NCI-H1048 (cell line): ENCODE measurements around the gene MTA1.

Experiments used
- DNase-seq: peaks from one replicate; lab custom pipeline; 2025; lab: John Stamatoyannopoulos, UW

The MTA1 gene

DNA sequence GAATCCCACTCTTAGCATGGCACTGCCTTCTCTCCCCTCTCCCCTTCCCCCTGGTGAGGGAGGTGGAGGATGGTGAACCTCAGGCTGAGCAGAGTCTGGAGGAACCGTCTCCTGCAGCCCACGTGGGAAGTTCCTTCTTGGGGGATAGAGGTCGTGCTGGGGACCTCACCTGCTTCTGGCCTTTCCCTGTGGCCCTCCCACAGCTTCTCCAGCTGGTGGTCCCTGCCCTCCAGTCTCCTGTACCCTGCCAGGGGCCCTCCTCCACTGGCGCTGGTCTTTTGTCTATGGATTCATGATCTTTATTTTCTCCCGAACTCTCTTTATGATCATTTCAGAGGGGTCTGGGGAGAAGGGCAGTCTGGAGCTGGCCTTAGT lies 9.0 kb upstream of the MTA1 start:
- no peak for DNase-seq

DNA sequence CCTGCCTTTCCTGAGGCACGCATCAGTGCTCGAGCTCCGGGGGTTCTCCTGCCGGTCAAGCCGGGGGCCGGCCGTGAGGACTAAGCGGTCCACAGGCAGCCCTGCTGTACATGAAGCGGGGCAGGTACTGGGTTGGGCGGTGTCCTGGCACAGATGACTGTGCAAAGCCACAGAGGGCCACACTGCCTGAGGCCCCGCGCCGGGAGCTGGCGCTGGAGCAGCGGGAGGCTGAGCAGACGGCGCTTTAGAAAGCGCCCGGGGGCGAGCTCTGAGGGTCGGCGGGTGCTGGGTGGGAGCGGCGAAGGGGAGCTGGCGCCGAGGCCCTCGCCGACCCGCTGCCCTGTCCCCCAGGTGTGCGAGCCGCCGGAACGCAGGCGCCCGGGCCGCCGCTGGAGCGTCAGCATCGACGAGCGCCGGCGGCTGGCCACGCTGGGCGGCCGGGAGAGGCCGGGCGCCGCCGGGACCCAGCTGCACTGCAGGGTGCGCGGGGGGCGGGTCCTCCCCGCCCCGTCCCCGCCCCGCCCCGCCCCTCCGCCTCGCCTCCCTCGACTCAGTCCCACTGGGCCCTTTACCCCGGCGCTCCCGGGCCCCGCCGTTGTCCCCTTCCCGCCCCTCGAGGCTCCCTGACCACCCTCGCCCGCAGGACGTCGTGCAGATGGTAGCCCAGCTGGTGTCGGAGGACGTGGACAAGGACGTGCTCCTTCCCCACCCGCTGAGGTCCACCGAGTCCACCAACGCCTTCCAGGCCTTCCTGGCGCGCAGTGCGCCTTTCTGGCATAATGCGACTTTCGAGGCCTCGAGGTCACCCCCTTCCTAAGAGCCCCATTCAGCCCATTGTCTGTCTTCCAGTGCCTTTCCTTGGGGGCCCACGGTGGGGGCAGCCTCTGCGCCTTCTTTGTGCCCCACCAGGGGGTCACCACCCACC lies 8.3 kb upstream of the MTA1 start:
- no peak for DNase-seq

DNA sequence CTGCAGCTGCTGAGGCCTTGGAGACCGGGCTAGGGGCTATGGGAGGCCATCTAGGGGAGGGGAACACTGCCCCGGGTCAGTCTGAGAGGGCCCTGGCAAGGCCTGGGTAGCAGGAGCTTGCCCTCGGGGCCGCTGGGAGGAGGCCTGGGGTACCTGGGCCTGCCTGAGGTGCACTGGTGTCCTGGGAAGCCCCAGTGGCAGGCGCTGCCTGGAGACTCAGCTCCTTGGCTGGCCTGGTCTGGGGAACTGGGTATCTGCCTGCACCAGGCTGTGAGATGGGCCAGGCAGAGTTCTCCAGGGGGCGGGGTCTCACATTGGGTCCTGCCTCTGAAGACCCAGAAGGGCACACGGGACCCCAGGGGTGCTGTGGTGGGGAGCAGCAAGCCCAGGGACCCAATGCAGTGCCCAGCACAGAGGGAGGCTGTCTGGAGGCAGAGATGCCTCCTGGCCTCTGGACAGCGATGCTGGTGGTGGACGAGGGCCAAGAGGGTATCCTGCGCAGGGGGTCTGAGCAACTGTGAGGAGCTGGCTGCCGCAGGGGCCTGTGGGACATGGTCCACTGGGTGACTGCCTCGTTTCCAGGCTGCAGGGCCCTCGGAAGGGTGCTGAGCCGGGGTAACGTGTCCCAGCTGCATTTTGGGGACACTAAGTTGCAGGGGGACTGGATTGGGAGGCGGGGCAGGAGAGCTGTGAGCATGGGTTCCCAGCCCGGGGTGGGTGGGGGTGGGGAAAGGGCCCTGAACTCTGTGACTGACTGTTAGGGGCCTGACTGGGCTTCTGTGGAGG lies 7.4 kb upstream of the MTA1 start:
- no peak for DNase-seq

DNA sequence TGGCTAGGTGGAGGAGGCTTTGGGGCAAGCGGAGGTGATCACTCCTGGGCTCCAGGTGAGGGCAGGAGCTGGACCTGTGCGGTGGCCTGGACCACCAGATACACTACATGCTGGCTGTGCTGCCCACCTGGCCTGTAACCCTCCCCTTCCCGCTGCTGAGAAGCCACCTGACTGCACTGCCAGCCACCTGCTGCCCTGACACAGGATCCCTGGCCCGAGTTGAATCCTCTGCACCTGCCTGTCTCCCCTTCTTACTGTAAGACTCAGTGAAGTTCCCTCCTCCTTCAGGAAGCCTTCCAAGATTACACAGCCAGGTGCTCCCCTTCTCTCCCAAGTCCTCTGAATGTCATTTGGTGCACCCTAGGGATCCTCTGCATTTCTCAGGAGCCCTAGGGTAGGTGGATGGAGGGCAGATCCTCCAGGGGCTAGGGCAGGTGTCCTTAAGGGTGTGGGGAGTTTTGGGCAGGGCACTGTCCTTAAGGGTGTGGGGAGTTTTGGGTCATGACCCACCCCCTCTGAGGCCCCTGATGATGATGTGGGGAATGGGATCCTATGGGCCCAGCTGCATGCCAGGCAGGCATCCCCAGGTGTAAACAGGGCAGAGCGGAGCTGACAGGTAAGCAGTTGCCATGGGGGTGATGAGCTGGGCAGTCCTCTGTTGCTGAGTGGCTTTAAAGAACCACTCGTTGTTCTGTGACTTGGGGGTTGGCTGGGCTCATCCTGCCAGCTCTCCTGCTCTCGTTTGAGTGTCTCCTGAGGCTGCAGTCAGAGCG lies 6.7 kb upstream of the MTA1 start:
- no peak for DNase-seq

DNA sequence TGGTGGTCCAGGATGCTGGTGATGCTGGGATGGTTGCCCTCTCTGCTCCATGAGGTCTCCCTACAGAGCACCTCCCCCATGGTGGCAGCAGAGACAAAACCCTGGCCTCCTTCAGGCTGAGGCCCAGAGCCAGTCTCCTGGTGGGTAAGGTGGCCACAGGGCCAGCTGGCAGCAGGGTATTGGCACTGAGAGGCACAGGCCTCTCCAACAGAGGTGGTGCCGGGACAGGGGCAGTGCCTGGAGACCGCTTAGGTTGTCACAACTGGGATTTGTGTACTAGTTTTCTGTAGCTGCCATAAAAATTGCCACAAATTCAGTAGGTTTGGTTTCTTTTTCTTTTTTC lies 6.1 kb upstream of the MTA1 start:
- DNase-seq, result no peak

DNA sequence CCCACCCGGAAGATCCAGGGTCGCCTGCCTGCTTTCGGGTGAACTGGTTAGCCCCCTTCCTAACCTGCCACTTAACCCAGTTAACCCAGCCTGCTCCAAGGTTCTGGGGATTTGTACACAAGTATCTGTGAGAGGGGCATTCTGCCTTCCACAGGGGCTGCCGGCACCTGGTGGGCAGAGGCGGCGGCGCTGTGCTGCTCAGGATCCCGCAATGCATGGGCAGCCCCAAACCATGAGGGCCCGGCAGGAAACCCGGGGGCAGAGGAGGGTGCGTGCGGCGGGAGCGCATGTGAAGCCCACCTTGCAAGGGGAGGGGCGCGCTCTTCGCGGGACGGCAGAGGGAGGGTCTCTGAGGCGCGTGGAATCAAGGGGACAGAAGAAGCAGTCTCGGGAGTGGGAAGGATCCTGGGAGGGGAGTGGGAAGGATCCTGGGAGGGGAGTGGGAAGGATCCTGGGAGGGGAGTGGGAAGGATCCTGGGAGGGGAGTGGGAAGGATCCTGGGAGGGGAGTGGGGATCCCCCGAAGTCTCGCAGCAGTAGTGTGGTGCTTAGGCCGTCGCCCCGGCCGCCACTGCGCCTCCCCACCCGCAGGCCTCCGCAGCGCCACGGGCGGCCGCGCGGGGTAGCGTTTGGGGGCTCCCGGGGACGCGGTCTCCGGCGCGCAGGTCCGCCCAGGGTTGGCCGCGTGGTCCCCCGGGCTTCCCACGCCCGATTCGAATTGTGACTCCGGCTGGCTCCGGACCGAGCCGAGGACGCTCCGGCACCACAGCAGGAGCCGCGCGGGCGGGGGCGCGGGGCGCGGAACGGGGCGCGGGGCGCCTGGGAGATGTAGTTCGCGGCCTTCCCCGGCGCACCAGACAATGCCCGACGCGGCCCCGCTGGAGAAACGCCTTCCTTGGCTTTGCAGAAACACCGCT lies 4.9 kb upstream of the MTA1 start:
- DNase-seq, result peak; percentile 12

DNA sequence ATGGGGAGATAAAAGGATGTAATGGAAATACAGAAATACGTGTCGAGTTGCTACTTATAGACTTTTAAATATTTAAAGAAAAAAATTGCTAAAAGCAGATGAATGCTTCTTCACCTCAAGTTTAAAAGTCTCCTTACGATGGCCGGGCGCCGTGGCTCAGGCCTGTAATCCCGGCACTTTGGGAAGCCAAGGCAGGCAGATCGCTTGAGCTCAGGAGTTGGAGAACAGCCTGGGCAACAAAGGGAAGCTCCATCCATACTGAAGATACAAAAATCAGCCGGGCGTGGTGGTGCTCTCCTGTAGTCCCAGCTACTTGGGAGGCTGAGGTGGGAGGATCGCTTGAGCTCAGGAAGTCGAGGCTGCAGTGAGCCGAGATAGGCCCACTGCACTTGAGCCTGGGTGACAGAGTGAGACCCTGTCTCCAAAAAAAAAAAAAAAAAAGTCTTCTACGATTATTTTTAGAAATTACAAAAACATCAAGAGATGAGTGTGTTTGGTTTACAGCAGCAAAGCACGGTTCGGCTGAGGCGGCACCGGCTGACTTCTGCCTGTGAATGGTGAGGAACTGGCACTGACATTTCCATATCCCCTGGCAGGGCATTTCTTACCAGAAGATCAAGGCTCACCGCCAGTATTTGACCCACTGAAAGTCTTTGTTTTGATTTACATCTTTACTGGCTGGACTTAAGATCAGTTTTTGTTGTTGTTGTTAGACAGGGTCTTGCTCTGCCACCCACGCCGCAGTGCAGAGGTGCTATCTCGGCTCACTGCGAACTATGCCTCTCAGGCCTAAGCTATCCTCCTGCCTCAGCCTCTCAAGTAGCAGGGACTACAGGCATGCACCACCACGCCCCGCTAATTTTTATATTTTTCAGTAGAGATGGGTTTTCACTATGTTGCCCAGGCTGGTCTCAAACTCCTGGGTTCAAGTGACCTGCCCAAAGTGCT lies 3.9 kb upstream of the MTA1 start:
- no peak for DNase-seq

DNA sequence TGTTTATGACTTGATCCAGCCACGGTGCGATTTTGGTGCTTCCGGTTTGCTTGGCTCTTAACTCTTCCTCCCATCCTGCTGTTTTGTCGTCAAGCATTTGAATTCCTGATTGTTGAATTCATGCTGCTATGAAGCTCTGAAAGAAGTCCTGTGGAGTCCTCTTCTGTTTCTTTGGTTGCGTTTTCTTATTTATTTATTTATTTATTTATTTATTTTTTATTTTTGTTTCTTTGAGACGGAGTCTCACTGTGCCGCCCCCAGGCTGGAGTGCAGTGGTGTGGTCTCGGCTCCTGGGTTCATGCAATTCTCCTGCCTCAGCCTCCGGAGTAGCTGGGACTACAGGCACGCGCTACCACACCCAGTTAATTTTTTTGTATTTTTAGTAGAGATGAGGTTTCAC lies 3.0 kb upstream of the MTA1 start:
- no peak for DNase-seq

DNA sequence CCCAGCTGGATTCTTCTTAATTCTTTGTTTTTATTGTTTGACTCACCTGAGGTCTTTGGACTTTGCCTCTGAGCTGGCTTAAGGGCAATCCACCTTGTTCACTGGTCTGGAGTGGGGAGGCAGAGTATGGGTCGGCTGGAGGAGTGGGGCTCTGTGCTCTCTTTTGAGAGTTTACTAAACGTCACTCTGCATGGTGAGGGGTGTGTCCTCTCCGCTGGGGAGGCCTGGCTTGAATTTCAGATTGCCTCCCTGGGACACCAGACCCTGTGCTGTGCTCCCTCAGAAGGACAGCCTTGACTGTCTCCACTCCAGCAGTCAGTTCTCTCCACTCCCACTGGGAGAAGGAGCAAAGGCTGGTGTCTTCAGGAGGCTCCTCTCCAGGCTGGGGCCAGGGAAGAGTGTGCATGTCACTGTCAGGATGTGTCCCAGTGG lies 1.9 kb upstream of the MTA1 start:
- no peak for DNase-seq

DNA sequence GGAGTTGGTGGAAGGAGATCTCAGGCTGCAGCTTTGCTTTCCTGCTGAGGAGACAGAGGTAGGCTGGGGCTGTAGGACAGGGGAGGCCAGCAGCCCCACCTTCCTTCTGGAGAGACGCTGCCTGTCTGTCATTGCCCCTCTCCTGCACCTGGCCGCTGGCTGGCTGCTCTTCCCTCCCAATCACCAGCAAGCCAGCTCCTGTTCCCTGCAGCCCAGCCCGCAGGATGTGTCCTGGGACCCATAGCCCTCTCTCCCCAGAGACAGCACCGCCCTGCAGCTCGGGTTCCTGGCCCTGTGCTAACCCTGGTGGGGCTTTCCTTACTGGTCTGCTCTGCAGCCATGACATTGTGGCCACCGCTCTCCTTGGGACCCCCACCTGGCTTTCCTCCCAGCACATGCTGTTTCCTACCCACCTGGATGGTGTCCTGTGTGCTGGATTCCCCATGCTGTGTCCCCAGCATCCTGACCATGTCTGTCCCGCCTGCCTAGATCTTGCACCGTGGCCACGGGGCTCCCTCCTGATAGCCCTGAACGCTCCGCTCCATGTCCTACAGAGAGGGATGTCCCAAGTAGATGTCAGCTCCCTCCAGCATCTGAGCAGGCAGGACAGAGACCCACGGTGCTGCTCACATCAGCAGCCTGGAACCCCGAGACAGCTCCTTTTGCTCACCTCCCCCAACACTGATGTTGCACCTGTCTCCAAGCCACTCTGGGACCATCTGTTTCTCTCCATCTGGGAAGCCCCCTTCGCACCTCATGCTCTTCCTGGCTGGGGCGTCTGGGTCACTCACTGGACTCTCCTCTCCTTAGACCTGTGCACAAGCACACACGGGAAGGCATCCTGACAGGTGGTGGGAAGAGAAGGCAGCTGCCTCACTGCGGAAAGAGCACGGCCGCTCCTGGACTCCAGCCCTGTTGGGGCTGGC lies 1.1 kb upstream of the MTA1 start:
- no peak for DNase-seq

DNA sequence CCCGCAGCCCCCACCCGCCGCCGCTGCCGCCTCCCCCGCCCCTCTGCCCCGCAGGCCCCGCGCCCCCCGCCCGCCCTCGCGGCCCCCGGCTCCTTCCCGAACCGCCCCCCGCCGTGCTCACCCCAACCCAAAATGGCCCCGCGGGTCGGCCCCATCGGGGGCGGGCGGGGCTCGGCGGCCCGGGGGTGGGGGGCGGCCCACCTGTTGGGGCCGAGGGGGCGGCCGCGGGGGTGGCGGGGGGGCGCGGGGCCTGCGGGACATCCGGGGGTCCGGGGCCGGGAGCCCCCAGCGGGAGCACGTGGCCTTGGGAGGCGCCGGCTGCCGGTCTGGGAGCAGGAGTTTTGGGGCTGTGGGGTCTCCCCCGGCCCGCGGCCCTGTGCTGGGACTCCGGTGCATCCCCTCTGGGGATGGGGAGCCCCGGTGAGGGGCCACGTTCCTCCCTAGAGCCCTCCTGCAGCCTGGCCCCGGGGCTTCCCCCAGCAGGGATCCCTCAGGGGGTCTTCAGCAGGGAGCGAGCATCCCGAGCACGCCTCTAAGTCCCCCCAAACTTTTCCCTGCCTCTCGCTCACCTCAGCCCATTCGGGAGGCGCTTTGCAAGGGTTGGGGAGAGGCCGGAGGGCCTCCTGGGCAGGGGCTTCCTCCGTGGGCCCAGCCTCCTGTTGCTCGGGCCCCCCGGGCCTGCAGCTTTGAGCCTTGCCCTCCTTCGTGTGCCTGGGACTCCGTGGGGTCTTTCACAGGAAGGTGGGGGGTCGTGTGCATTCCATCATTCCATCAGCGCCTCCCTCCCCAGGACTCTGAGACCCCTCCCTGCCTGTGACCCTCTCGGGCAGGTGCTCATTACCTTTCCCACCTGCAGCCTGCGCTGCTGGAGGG lies 710 bp downstream of the MTA1 start:
- no peak for DNase-seq

DNA sequence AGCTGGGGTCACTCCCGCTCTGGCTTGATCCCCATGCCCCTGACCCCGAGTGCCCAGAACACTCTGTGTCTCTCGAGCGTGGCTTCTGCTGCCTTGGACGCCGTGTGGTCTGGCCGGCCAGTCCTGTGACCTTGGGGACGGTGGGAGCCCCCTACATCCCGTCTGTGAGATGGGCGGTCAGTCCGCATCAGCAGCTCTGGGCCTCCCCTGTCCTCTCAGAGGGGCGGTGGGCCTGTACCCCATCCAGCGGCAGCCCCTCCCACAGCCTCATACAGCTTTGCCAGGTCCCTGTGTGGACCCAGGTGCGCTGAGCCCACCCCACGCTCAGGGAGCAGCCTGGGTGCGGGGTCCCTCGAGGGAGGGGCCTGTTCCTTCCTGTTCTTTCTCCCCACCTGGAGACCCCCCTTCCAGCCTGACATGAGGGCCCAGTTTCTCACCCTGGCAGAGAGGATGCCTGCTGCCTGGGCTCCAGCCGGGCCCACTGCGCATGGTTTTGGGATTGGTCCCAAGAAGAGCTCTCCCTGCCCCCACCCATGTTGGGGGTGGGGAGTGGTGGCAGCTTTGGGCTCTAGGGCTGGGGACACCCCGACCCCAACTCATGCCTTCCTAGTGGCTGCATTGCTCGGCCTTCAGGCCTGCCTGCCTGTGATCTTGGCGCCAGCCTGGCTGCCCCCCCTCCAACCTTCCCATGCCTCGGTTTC lies 1.5 kb downstream of the MTA1 start:
- DNase-seq, result no peak

DNA sequence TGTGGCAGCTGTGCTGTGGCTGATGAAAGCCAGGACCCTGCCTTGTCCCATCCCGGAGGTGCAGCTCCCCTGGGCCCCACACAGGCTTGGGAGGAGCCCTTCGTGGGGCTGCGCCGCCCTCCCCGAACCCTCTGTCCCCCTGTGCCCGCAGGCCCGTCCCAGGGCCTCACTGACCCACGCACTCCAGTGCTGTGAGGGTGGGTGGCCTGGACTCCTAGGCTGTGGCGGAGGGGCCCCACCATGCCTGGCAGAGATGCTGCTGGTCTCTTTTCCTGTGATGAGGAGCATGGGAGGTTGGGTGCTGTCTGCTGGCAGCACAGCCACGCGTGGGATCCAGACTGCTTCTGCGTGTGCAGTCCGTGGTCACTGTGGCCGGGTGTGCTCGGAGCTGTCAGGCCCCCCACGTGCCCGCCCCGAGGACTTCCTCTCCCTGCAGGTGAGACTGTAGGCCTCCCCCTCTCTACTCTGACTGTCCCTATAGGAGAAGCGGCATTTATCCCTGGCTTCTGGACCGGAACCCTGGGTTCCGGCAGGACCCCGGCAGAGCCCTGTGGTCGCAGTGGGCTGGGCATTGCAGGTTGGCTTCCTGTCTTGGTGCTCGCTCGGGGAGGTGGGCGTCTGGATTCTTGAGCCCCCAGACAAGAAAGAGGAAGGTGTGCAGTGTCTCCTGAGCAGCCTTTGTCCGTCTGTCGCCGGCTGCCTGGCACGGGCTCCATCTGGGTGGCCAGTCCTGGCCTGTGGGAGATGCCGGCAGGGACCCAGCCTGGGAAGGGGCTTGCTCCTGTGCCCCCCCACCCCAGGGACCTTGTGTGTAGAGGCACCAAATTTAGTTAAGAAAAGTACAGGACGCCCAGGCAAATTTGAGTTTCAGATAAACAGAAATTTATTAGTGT lies 2.3 kb downstream of the MTA1 start:
- no peak for DNase-seq

DNA sequence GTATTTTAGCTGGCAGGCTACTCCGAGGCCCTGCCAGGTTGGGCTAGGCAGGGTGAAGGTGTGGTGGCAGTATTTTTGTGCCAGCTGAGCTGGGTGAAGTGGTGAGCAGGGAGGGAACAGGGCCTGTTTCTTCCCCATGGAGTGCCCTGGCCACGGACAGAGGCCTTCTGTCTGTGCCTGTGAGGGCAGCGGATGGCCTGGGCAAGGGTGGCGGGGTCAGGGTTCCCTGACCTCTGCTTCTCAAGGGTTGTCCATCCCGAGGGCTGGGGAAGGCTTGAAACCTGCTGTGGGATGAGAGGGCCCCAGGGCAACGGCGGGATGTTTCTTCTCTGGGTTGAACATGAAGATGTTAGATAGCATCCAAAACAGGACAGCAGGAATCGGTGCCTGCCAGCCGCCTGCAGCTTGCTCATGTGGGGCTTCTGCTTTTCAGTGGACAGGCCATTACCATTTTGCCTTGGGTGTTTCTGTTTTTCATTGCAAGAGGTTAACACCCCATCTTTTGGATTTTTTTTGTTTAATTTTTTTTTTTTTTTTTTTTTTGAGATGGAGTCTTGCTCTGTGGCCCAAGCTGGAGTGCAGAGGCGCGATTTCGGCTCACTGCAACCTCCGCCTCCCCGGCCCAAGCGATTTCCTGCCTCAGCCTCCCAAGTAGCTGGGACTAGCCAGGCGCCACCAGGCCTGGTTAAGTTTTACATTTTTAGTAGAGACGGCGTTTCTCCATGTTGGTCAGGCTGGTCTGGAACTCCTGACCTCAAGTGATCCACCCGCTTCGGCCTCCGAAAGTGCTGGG lies 3.3 kb downstream of the MTA1 start:
- DNase-seq, result no peak

DNA sequence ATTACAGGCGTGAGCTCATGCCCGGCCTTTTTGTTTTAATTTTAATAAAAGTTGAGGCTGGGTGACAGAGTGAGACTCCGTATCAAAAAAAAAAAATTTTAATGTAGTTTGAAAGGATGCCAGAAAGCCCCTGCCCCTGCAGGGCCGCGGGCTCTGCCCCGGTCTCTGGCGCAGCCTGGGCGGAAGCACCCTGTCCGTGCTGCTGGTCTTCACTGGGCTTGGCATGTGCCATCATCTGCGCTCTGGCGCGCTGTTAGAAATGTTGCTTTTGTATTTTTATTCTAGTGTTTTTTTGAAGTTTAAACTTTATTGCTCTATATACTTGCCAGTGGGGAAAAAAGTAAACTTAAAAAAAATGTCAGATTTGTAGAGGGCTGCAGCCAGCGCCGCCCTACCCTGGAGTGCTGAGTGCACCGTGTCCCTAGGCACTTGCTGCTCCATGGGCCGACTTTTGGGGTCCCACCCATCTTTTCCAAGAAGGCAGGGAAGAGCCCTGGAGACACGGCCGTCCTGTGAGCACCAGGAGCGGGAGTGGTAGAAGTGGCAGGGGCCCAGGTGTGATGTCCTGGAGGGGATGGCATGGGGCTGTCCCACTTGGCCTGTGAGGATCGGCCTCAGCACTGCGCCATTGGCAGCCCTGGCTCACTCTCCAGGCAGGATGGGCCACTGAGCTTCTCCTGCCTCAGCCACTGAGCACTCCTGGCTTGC lies 4.0 kb downstream of the MTA1 start:
- DNase-seq, result no peak
